Measurements from ENCODE around the gene NDC1. TPM values are rescaled to one million over a fixed set of nuclear protein-coding genes. Genes with fewer than 3 reads are reported as not detected.

Gene NDC1
- total and polyA plus RNA-seq, 2 experiments from 2014 or later, result 11.7 to 20.5 TPM

DNA sequence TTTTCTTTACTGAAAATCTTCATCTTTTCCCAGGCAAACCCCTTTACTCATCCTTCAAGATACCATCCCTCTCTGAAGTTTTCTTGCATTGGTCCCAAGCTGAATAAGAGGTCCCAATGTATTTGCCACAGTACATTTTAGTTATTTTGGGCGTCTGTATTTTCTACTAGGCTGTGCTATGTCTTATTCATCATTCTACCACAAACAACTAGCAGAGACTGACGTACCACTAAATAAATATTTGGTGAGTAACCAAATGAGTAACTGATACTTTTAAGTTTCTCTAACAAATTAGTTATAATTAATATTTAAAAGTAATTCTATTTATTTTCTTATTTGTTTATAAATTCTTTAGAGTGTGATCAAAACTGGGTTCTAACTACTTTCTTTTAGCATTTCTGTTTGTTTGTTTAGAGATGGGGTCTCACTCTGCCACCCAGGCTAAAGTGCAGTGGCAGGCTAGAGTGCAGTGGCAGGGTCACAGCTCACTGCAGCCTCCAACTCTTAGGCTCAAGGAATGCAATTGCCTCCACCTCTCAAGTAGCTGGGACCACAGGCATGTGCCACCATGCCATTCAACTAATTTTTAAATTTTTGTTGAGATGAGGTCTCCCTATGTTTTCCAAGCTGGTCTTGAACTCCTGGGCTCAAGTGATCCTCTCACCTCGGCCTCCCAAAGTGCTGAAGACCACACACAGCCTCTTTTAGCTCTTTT is 33.1 kb downstream of the NDC1 start:
- TF ChIP-seq, protein P1, sequence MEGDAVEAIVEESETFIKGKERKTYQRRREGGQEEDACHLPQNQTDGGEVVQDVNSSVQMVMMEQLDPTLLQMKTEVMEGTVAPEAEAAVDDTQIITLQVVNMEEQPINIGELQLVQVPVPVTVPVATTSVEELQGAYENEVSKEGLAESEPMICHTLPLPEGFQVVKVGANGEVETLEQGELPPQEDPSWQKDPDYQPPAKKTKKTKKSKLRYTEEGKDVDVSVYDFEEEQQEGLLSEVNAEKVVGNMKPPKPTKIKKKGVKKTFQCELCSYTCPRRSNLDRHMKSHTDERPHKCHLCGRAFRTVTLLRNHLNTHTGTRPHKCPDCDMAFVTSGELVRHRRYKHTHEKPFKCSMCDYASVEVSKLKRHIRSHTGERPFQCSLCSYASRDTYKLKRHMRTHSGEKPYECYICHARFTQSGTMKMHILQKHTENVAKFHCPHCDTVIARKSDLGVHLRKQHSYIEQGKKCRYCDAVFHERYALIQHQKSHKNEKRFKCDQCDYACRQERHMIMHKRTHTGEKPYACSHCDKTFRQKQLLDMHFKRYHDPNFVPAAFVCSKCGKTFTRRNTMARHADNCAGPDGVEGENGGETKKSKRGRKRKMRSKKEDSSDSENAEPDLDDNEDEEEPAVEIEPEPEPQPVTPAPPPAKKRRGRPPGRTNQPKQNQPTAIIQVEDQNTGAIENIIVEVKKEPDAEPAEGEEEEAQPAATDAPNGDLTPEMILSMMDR (IDR thresholded peaks at IDR 0.05; ENCODE audit: low read depth, low read length), result no peak
- no peaks in the 10 kb centered on the region for H3K36me3 ChIP-seq

DNA sequence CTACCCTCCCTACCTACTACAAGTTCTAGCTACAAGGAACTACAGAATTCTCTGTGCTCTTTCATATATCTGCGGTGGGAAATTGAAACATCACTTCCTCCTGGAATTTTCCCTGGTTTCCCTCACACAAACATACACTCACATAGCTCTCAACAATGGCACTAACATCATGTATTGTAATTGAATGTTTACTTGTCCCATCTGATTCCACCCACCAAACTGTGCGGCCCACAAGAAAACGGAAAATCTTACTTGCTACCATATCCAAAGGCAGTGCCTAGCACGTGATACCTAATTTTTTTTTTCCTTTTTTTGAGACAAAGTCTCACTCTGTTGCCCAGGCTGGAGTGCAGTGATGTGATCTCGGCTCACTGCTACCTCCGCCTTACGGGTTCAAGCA is 33.9 kb downstream of the NDC1 start:
- no peak overlapping the region for H3K4me3 ChIP-seq
- no peaks in the 10 kb centered on the region for H3K27me3 ChIP-seq
- no peak overlapping the region for H3K27ac ChIP-seq
- H3K4me1 ChIP-seq (ENCODE audit: low read depth), result peaks cover 19% of the 10 kb centered on the region
- H3K9me3 ChIP-seq (ENCODE audit: low read depth), result no peaks in the 10 kb centered on the region
- TF ChIP-seq, protein P1 (IDR thresholded peaks at IDR 0.05; ENCODE audit: low read depth, low read length), result no peak
- peaks cover 4% of the 10 kb centered on the region for H3K36me3 ChIP-seq
- DNase-seq (ENCODE audit: low read depth in 1 of 2, low spot score in 1 of 2), result no peak

More for the DNA sequence above, 33.1 kb downstream of the NDC1 start:
- Histone ChIP-seq H3K27ac (no peak overlapping the region), H3K9me3 (ENCODE audit: low read depth) (no peaks in the 10 kb centered on the region), H3K4me3 (no peak overlapping the region), H3K27me3 (no peaks in the 10 kb centered on the region), H3K4me1 (ENCODE audit: low read depth) (peaks cover 19% of the 10 kb centered on the region)
- no peak for DNase-seq (ENCODE audit: low read depth in 1 of 2, low spot score in 1 of 2)

DNA sequence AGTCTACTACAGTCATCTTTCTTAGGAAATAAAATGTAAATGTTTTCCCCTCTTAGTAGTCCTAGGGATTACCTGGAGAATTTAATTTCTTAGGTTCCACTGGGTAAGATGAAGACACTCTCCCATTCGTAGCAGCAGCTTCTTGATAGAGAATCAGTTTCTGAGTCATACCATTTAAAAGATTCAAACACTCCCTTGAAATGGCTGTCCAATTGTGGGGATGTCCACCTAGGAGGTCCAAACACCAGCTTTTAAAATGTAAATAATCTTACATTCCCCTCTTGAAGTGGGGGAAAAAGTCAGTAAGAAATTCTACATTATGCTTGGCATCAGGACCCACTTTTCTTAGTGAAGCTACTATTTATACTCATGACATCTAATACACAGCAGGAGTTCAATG is 37.5 kb downstream of the NDC1 start:
- peaks cover 8% of the 10 kb centered on the region for H3K36me3 ChIP-seq
- no peaks in the 10 kb centered on the region for H3K4me1 ChIP-seq (ENCODE audit: low read depth)
- H3K9me3 ChIP-seq (ENCODE audit: low read depth), result no peaks in the 10 kb centered on the region
- no peak overlapping the region for H3K4me3 ChIP-seq
- no peak overlapping the region for H3K27ac ChIP-seq
- TF ChIP-seq, protein P1 (IDR thresholded peaks at IDR 0.05; ENCODE audit: low read depth, low read length), result no peak
- DNase-seq (ENCODE audit: low read depth in 1 of 2, low spot score in 1 of 2), result no peak
- no peaks in the 10 kb centered on the region for H3K27me3 ChIP-seq

DNA sequence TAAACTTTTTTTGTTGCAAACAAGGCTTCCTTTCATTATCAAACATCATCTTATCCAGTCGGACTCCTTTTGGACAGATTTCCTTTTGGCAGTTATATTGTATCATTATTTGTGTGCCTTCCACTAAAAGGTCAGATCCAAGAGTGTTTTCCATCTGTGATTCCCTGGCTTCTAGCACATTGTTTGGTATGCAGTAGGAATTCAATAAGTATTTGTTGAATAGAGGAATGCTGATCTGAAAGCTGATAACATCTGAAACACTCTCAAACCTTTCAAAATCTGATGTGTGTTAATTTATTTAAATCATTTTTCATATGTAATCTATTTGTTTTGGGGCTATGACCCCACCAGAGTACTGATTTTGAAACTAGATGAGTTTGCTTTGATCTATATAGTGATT is 39.0 kb downstream of the NDC1 start:
- TF ChIP-seq, protein P1 (IDR thresholded peaks at IDR 0.05; ENCODE audit: low read depth, low read length), result no peak
- DNase-seq (ENCODE audit: low read depth in 1 of 2, low spot score in 1 of 2), result no peak
- Histone ChIP-seq H3K27me3 (no peaks in the 10 kb centered on the region), H3K4me1 (ENCODE audit: low read depth) (no peaks in the 10 kb centered on the region), H3K27ac (no peak overlapping the region), H3K4me3 (no peak overlapping the region), H3K9me3 (ENCODE audit: low read depth) (no peaks in the 10 kb centered on the region), H3K36me3 (peaks cover 8% of the 10 kb centered on the region)

DNA sequence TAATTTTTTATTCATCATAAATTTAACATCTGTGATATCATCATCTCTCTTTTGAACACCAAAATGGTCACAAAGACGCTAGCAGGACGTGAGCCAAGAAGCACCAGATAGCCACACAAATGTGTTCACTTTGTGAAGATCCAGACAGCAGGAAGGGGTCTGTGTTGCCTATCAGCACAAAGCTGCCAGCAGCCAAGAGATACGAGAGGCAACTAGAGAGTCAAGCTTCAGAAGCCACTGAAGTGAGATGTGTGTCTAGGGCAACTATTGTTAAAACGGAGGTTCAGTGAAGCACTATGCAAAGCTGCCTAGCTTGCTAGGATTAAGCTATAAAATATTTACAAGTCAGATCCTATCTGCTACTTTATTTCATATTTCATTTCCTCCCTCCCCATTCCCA is 45.3 kb downstream of the NDC1 start:
- TF ChIP-seq, protein P1 (IDR thresholded peaks at IDR 0.05; ENCODE audit: low read depth, low read length), result no peak
- H3K36me3 ChIP-seq, result peaks cover 4% of the 10 kb centered on the region

More for the DNA sequence above, 45.3 kb downstream of the NDC1 start:
- no peaks in the 10 kb centered on the region for H3K9me3 ChIP-seq (ENCODE audit: low read depth)
- H3K4me3 ChIP-seq, result no peak overlapping the region
- no peak overlapping the region for H3K27ac ChIP-seq
- peak in 1 of 2 donors; percentile 14 for DNase-seq (ENCODE audit: low read depth in 1 of 2, low spot score in 1 of 2)
- H3K27me3 ChIP-seq, result no peaks in the 10 kb centered on the region
- H3K4me1 ChIP-seq (ENCODE audit: low read depth), result no peaks in the 10 kb centered on the region

Data from cardiac muscle cell (in vitro differentiated cells and primary cell).